ENCODE data around the gene MEIOSIN.
A peak's percentile ranks its signal among the peaks of the same experiment; 100 is the strongest.
"Not testable (repeated sequence)": the region's sequence is repeated elsewhere in the genome, so short reads cannot be mapped to it uniquely, and the experiment has no call there.

Gene MEIOSIN

GRCh38 chr19:45793178-45793564, 59.9 kb downstream of the MEIOSIN start:
- H3K9me3 Mint-ChIP-seq, result no peaks in the 10 kb centered on the region
- H3K27ac Mint-ChIP-seq, result peak overlapping the region; percentile 88
- H3K27me3 Mint-ChIP-seq, result peaks cover 6% of the 10 kb centered on the region

GRCh38 chr19:45793876-45794275, 60.6 kb downstream of the MEIOSIN start:
- Mint-ChIP-seq H3K36me3 (peaks cover 6% of the 10 kb centered on the region), H3K27ac (peak overlapping the region; percentile 25), H3K9me3 (no peaks in the 10 kb centered on the region), H3K4me1 (peaks cover 38% of the 10 kb centered on the region), H3K27me3 (peaks cover 8% of the 10 kb centered on the region), H3K4me3 (no peak overlapping the region)

More at GRCh38 chr19:45793178-45793564, 59.9 kb downstream of the MEIOSIN start:
- Mint-ChIP-seq H3K36me3 (peaks cover 9% of the 10 kb centered on the region), H3K4me3 (peak overlapping the region; percentile 78), H3K4me1 (peaks cover 38% of the 10 kb centered on the region)

- no peaks in the 10 kb centered on the region for H3K9me3 Mint-ChIP-seq
- peak overlapping the region; percentile 2 for H3K27ac Mint-ChIP-seq
- H3K36me3 Mint-ChIP-seq, result peaks cover 2% of the 10 kb centered on the region
- H3K4me1 Mint-ChIP-seq, result peaks cover 38% of the 10 kb centered on the region
- H3K4me3 Mint-ChIP-seq, result peak overlapping the region; percentile 2
- H3K27me3 Mint-ChIP-seq, result peaks cover 10% of the 10 kb centered on the region
Measured at GRCh38 chr19:45794627-45795026, 61.4 kb downstream of the MEIOSIN start.

GRCh38 chr19:45798995-45799517, 65.8 kb downstream of the MEIOSIN start:
- no peak overlapping the region for H3K4me3 Mint-ChIP-seq
- H3K4me1 Mint-ChIP-seq, result peaks cover 5% of the 10 kb centered on the region
- no peaks in the 10 kb centered on the region for H3K36me3 Mint-ChIP-seq
- no peak overlapping the region for H3K27ac Mint-ChIP-seq
- peaks cover 10% of the 10 kb centered on the region for H3K27me3 Mint-ChIP-seq
- no peaks in the 10 kb centered on the region for H3K9me3 Mint-ChIP-seq

- not testable (repeated sequence) for H3K9me3 Mint-ChIP-seq, H3K36me3 Mint-ChIP-seq, H3K4me3 Mint-ChIP-seq, H3K27ac Mint-ChIP-seq, H3K4me1 Mint-ChIP-seq, H3K27me3 Mint-ChIP-seq
Measured at GRCh38 chr19:45799541-45799940, 66.3 kb downstream of the MEIOSIN start.

GRCh38 chr19:45800070-45800553, 66.9 kb downstream of the MEIOSIN start:
- Mint-ChIP-seq H3K4me1 (no peaks in the 10 kb centered on the region), H3K9me3 (no peaks in the 10 kb centered on the region), H3K4me3 (no peak overlapping the region), H3K27ac (no peak overlapping the region), H3K27me3 (peaks cover 5% of the 10 kb centered on the region), H3K36me3 (no peaks in the 10 kb centered on the region)

- Mint-ChIP-seq H3K9me3 (no peaks in the 10 kb centered on the region), H3K4me3 (no peak overlapping the region), H3K27me3 (peaks cover 4% of the 10 kb centered on the region), H3K4me1 (no peaks in the 10 kb centered on the region), H3K36me3 (no peaks in the 10 kb centered on the region), H3K27ac (no peak overlapping the region)
Measured at GRCh38 chr19:45801603-45802175, 68.5 kb downstream of the MEIOSIN start.

GRCh38 chr19:45804140-45804958, 71.1 kb downstream of the MEIOSIN start:
- Mint-ChIP-seq H3K4me3 (no peak overlapping the region), H3K27ac (no peak overlapping the region), H3K36me3 (no peaks in the 10 kb centered on the region), H3K27me3 (no peaks in the 10 kb centered on the region), H3K4me1 (peaks cover 2% of the 10 kb centered on the region), H3K9me3 (no peaks in the 10 kb centered on the region)

GRCh38 chr19:45804959-45805230, 71.7 kb downstream of the MEIOSIN start:
- no peak overlapping the region for H3K4me3 Mint-ChIP-seq
- H3K9me3 Mint-ChIP-seq, result no peaks in the 10 kb centered on the region
- H3K27me3 Mint-ChIP-seq, result no peaks in the 10 kb centered on the region

GRCh38 chr19:45805719-45806118, 72.5 kb downstream of the MEIOSIN start:
- H3K27ac Mint-ChIP-seq, result no peak overlapping the region
- H3K9me3 Mint-ChIP-seq, result no peaks in the 10 kb centered on the region
- no peaks in the 10 kb centered on the region for H3K27me3 Mint-ChIP-seq
- H3K36me3 Mint-ChIP-seq, result no peaks in the 10 kb centered on the region
- H3K4me3 Mint-ChIP-seq, result no peak overlapping the region
- peaks cover 6% of the 10 kb centered on the region for H3K4me1 Mint-ChIP-seq

More at GRCh38 chr19:45804959-45805230, 71.7 kb downstream of the MEIOSIN start:
- H3K36me3 Mint-ChIP-seq, result no peaks in the 10 kb centered on the region
- no peak overlapping the region for H3K27ac Mint-ChIP-seq
- H3K4me1 Mint-ChIP-seq, result peaks cover 6% of the 10 kb centered on the region

GRCh38 chr19:45809643-45810159, 76.5 kb downstream of the MEIOSIN start:
- no peak overlapping the region for H3K27ac Mint-ChIP-seq
- peaks cover 4% of the 10 kb centered on the region for H3K27me3 Mint-ChIP-seq
- H3K36me3 Mint-ChIP-seq, result no peaks in the 10 kb centered on the region
- peaks cover 6% of the 10 kb centered on the region for H3K4me1 Mint-ChIP-seq
- H3K4me3 Mint-ChIP-seq, result no peak overlapping the region
- no peaks in the 10 kb centered on the region for H3K9me3 Mint-ChIP-seq

- no peak overlapping the region for H3K27ac Mint-ChIP-seq
- peaks cover 4% of the 10 kb centered on the region for H3K27me3 Mint-ChIP-seq
- H3K9me3 Mint-ChIP-seq, result no peaks in the 10 kb centered on the region
- H3K36me3 Mint-ChIP-seq, result no peaks in the 10 kb centered on the region
- H3K4me3 Mint-ChIP-seq, result no peak overlapping the region
- H3K4me1 Mint-ChIP-seq, result peaks cover 9% of the 10 kb centered on the region
Measured at GRCh38 chr19:45812297-45812696, 79.1 kb downstream of the MEIOSIN start.
